Astrocyte of the cerebellum (primary cell): ENCODE measurements around the gene TEK.

Experiments used
- DNase-seq: peaks from one replicate; pipeline ENCODE4 v3.0.0-alpha.2; 2011; ENCODE audit warnings: low read depth
- H3K4me3 ChIP-seq: 2 replicates; pipeline ENCODE4 v1.5.1; 2011; ENCODE audit warnings: mild to moderate bottlenecking, low read depth, low read length, moderate library complexity
- in situ Hi-C: cut with HindIII; loops from 2 replicates; pipeline ENCODE4 v1.10.0; 2017; ENCODE audit warnings: low sequenced_read_pairs
- TF ChIP-seq, protein P1 (sequence below): IDR thresholded peaks from 2 replicates; pipeline ENCODE4 v1.5.1; 2012; ENCODE audit warnings: low read length, low read depth, moderate library complexity, mild to moderate bottlenecking; ENCODE audit errors: missing control alignments

TEK gene

DNA sequence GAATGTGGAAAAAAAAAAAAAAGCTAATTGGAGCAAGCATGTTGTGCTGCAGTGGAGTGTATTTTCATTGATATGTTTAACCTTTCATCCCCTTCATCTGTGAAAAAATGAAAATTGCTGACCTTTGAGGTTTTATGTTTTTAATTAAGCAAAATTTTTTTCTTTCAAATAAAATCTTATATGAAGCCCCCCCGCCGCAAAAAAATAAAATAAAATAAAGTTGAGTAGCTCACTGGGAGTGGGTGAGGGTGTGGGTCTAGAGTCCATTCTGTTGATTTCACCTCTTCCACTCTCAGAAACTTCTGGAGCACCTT, 43.3 kb downstream of the TEK start:
- TF ChIP-seq, protein P1, sequence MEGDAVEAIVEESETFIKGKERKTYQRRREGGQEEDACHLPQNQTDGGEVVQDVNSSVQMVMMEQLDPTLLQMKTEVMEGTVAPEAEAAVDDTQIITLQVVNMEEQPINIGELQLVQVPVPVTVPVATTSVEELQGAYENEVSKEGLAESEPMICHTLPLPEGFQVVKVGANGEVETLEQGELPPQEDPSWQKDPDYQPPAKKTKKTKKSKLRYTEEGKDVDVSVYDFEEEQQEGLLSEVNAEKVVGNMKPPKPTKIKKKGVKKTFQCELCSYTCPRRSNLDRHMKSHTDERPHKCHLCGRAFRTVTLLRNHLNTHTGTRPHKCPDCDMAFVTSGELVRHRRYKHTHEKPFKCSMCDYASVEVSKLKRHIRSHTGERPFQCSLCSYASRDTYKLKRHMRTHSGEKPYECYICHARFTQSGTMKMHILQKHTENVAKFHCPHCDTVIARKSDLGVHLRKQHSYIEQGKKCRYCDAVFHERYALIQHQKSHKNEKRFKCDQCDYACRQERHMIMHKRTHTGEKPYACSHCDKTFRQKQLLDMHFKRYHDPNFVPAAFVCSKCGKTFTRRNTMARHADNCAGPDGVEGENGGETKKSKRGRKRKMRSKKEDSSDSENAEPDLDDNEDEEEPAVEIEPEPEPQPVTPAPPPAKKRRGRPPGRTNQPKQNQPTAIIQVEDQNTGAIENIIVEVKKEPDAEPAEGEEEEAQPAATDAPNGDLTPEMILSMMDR, result no peak
- in situ Hi-C loops, result no loop called here

DNA sequence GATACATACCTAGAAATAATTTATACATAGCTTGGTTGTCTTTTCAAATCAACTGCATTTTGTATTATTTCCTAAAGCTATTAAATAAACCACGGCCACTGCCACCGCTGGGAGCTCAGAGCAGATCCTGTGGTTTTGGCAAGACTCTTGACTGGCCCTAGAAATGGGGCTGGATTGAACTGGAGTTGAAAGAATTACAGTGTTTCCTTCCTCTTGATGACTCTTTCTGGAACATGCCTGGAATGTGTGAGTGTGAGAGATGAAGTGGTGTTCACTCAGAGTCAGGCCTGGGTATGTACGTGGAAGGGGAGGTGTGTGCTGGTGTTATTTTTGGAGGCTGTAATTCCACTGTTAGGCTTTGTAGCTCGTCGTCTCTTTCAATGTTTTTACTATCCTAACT, 45.9 kb downstream of the TEK start:
- H3K4me3 ChIP-seq, result no peak overlapping the region
- in situ Hi-C loops, result no loop called here
- peak; percentile 94 for DNase-seq
- TF ChIP-seq, protein P1, result no peak

More for the DNA sequence above, 43.3 kb downstream of the TEK start:
- DNase-seq, result no peak
- H3K4me3 ChIP-seq, result no peak overlapping the region

- H3K4me3 ChIP-seq, result no peak overlapping the region
- TF ChIP-seq, protein P1, result no peak
- DNase-seq, result no peak
- in situ Hi-C loops, result no loop called here
These were observed 48.1 kb downstream of the TEK start for GRCh38 chr9:27157097-27157496.

GRCh38 chr9:27157736-27158135, 48.7 kb downstream of the TEK start:
- TF ChIP-seq, protein P1, result no peak
- in situ Hi-C loops, result no loop called here
- no peak for DNase-seq
- no peak overlapping the region for H3K4me3 ChIP-seq

GRCh38 chr9:27160636-27161035, 51.6 kb downstream of the TEK start:
- in situ Hi-C loops, result no loop called here
- TF ChIP-seq, protein P1, result no peak
- no peak for DNase-seq
- H3K4me3 ChIP-seq, result no peak overlapping the region

- DNase-seq, result peak; percentile 49
- TF ChIP-seq, protein P1, result no peak
- in situ Hi-C loops, result no loop called here
- no peak overlapping the region for H3K4me3 ChIP-seq
These were observed 53.0 kb downstream of the TEK start for GRCh38 chr9:27162045-27162444.

DNA sequence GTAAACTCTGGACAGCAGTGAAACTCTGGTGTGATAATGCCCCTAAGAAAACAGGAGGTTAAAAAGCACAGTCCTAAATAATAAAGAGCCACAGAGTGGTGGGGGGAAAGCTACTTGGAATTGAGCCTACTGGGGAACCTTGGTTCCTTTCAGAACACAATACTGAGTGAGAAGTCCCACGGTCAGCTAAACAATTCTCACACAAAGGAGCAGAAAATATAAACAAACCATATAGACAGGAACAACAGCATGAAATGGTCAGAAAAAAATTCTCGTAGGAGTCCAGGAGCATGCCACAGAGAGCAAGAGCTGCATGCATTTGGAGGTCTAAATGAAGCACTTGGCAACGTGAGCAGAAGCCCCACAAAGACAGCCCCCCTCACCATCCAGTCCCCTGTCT, 56.0 kb downstream of the TEK start:
- in situ Hi-C loops, result no loop called here
- TF ChIP-seq, protein P1, result no peak
- DNase-seq, result no peak
- H3K4me3 ChIP-seq, result no peak overlapping the region
